ENCODE data around the gene IFRD2. TPM values are rescaled to one million over a fixed set of nuclear protein-coding genes. Genes with fewer than 3 reads are reported as not detected.
A peak's percentile ranks its signal among the peaks of the same experiment; 100 is the strongest.

IFRD2 gene
- total and polyA plus RNA-seq, 3 experiments from 2014 or later = 66.8 to 192 (median 191) TPM

- POLR2A ChIA-PET = interaction anchor here (0.5 to 2.2 kb wide), 9 partner anchors 17 to 65 kb away, joined by 3 to 31 read pairs (median 7); partner anchors contain the start of genes CYB561D2, NPRL2, RASSF1 and TUSC2
- peak overlapping the region; percentile 96 for H3K27ac ChIP-seq (ENCODE audit: low read depth, low read length)
- H3K4me3 ChIP-seq (ENCODE audit: low read length) = peak overlapping the region; percentile 68
- no peaks in the 10 kb centered on the region for H3K9me3 ChIP-seq (ENCODE audit: low read length)
- H3K9me3 Mint-ChIP-seq = no peaks in the 10 kb centered on the region
- DNase-seq = no peak
- H3K36me3 ChIP-seq (ENCODE audit: insufficient read depth, low read length) = no peaks in the 10 kb centered on the region
- peaks cover 21 to 54% (median 22%) of the 10 kb centered on the region in 3 donors for H3K4me1 Mint-ChIP-seq
- CTCF ChIA-PET = interaction anchor here (0.5 to 3.0 kb wide), 13 partner anchors 9 to 108 kb away, joined by 3 to 16 read pairs (median 9); partner anchors contain the start of genes CYB561D2, HYAL2 and NPRL2
- peak overlapping the region; percentile 97 to 100 (median 99) for H3K27ac Mint-ChIP-seq
- H3K27me3 ChIP-seq (ENCODE audit: insufficient read depth, low read length, poor library complexity, severe bottlenecking) = no peaks in the 10 kb centered on the region
- peaks cover 0 to 14% (median 0%) of the 10 kb centered on the region in 3 donors for H3K36me3 Mint-ChIP-seq
- peaks cover 0 to 3% of the 10 kb centered on the region in 2 donors for H3K27me3 Mint-ChIP-seq
- peak overlapping the region; percentile 93 to 98 (median 95) for H3K4me3 Mint-ChIP-seq
- peaks cover 25% of the 10 kb centered on the region for H3K4me1 ChIP-seq (ENCODE audit: insufficient read depth, low read length)
Observed at GRCh38 chr3:50299929-50300680, 7.9 kb upstream of the IFRD2 start.

GRCh38 chr3:50299638-50299928, 7.4 kb upstream of the IFRD2 start:
- peak overlapping the region; percentile 96 for H3K27ac ChIP-seq (ENCODE audit: low read depth, low read length)
- Mint-ChIP-seq H3K9me3 (no peaks in the 10 kb centered on the region), H3K36me3 (peaks cover 0 to 14% (median 0%) of the 10 kb centered on the region in 3 donors), H3K4me1 (peaks cover 21 to 51% (median 22%) of the 10 kb centered on the region in 3 donors), H3K4me3 (peak overlapping the region; percentile 93 to 98 (median 95)), H3K27ac (peak overlapping the region; percentile 97 to 100 (median 99)), H3K27me3 (no peaks in the 10 kb centered on the region)
- H3K9me3 ChIP-seq (ENCODE audit: low read length) = no peaks in the 10 kb centered on the region
- no peaks in the 10 kb centered on the region for H3K36me3 ChIP-seq (ENCODE audit: insufficient read depth, low read length)
- ChIA-PET POLR2A (interaction anchor here (0.5 to 2.2 kb wide), 10 partner anchors 18 to 65 kb away, joined by 3 to 31 read pairs (median 6); partner anchors contain the start of genes CYB561D2, NPRL2, RASSF1 and TUSC2), CTCF (interaction anchor here (0.5 to 3.0 kb wide), 14 partner anchors 9 to 108 kb away, joined by 3 to 16 read pairs (median 8); partner anchors contain the start of genes CYB561D2, HYAL2 and NPRL2)
- H3K4me3 ChIP-seq (ENCODE audit: low read length) = peak overlapping the region; percentile 68
- peaks cover 25% of the 10 kb centered on the region for H3K4me1 ChIP-seq (ENCODE audit: insufficient read depth, low read length)
- no peaks in the 10 kb centered on the region for H3K27me3 ChIP-seq (ENCODE audit: insufficient read depth, low read length, poor library complexity, severe bottlenecking)
- no peak for DNase-seq

- H3K27me3 Mint-ChIP-seq = no peaks in the 10 kb centered on the region
- Histone ChIP-seq H3K27me3 (ENCODE audit: insufficient read depth, low read length, poor library complexity, severe bottlenecking) (no peaks in the 10 kb centered on the region), H3K4me1 (ENCODE audit: insufficient read depth, low read length) (peaks cover 25% of the 10 kb centered on the region), H3K36me3 (ENCODE audit: insufficient read depth, low read length) (no peaks in the 10 kb centered on the region), H3K4me3 (ENCODE audit: low read length) (peak within 1 kb of the TSS; percentile 89), H3K27ac (ENCODE audit: low read depth, low read length) (peak within 1 kb of the TSS; percentile 96), H3K9me3 (ENCODE audit: low read length) (no peaks in the 10 kb centered on the region)
- DNase-seq = peak; percentile 98 to 100 (median 99)
- no peaks in the 10 kb centered on the region for H3K9me3 Mint-ChIP-seq
- CTCF ChIA-PET = interaction anchor here (0.5 to 3.0 kb wide), 17 partner anchors 10 to 107 kb away, joined by 3 to 16 read pairs (median 5); partner anchors contain the start of genes CYB561D2, HYAL2 and NPRL2
- POLR2A ChIA-PET = interaction anchor here (0.5 to 2.2 kb wide), 14 partner anchors 18 to 1084 kb away, joined by 3 to 31 read pairs (median 4); partner anchors contain the start of genes CYB561D2, NPRL2, RASSF1 and TUSC2
- peak within 1 kb of the TSS; percentile 93 to 98 (median 95) for H3K4me3 Mint-ChIP-seq
- H3K36me3 Mint-ChIP-seq = peaks cover 0 to 14% (median 0%) of the 10 kb centered on the region in 3 donors
- H3K4me1 Mint-ChIP-seq = peaks cover 21 to 50% (median 22%) of the 10 kb centered on the region in 3 donors
- peak within 1 kb of the TSS; percentile 97 to 100 (median 99) for H3K27ac Mint-ChIP-seq
Observed at GRCh38 chr3:50298836-50299637, 6.8 kb upstream of the IFRD2 start, which contains the start of the genes HYAL3 and NAA80. TSS of gene HYAL3 (minus strand) at chr3:50299405. CDS start at chr3:50295602, 3,803 bp downstream. TSS of gene NAA80 (minus strand) at chr3:50299405. CDS start at chr3:50297463, 1,942 bp downstream.

GRCh38 chr3:50297896-50298725, 5.9 kb upstream of the IFRD2 start:
- peak overlapping the region; percentile 93 to 100 (median 99) for H3K27ac Mint-ChIP-seq
- no peak for DNase-seq
- H3K27ac ChIP-seq (ENCODE audit: low read depth, low read length) = peak overlapping the region; percentile 96

GRCh38 chr3:50297384-50297775, 5.2 kb upstream of the IFRD2 start:
- no peaks in the 10 kb centered on the region for H3K27me3 ChIP-seq (ENCODE audit: insufficient read depth, low read length, poor library complexity, severe bottlenecking)
- Mint-ChIP-seq H3K4me3 (peak overlapping the region in 5 of 7 donors; percentile 93 to 98 (median 95)), H3K27me3 (no peaks in the 10 kb centered on the region), H3K4me1 (peaks cover 28 to 57% (median 29%) of the 10 kb centered on the region in 3 donors), H3K9me3 (no peaks in the 10 kb centered on the region), H3K27ac (peak overlapping the region in 7 of 8 donors; percentile 69 to 100 (median 99)), H3K36me3 (peaks cover 0 to 15% (median 0%) of the 10 kb centered on the region in 3 donors)
- no peak overlapping the region for H3K27ac ChIP-seq (ENCODE audit: low read depth, low read length)
- peaks cover 31% of the 10 kb centered on the region for H3K4me1 ChIP-seq (ENCODE audit: insufficient read depth, low read length)
- ChIA-PET CTCF (interaction anchor here (0.9 to 3.0 kb wide), 5 partner anchors 13 to 52 kb away, joined by 3 to 13 read pairs (median 9); partner anchors contain the start of genes CYB561D2 and NPRL2), POLR2A (no interaction called here)
- H3K36me3 ChIP-seq (ENCODE audit: insufficient read depth, low read length) = no peaks in the 10 kb centered on the region
- no peak overlapping the region for H3K4me3 ChIP-seq (ENCODE audit: low read length)
- no peak for DNase-seq
- H3K9me3 ChIP-seq (ENCODE audit: low read length) = no peaks in the 10 kb centered on the region

More at GRCh38 chr3:50297896-50298725, 5.9 kb upstream of the IFRD2 start:
- no peaks in the 10 kb centered on the region for H3K9me3 ChIP-seq (ENCODE audit: low read length)
- no peaks in the 10 kb centered on the region for H3K27me3 ChIP-seq (ENCODE audit: insufficient read depth, low read length, poor library complexity, severe bottlenecking)
- CTCF ChIA-PET = interaction anchor here (0.9 to 3.0 kb wide), 14 partner anchors 14 to 106 kb away, joined by 3 to 16 read pairs (median 6); partner anchors contain the start of genes CYB561D2, HYAL2 and NPRL2
- H3K36me3 ChIP-seq (ENCODE audit: insufficient read depth, low read length) = no peaks in the 10 kb centered on the region
- peaks cover 0 to 14% (median 0%) of the 10 kb centered on the region in 3 donors for H3K36me3 Mint-ChIP-seq
- H3K4me3 Mint-ChIP-seq = peak overlapping the region; percentile 93 to 98 (median 95)
- peaks cover 25% of the 10 kb centered on the region for H3K4me1 ChIP-seq (ENCODE audit: insufficient read depth, low read length)
- H3K4me3 ChIP-seq (ENCODE audit: low read length) = peak overlapping the region; percentile 89
- H3K27me3 Mint-ChIP-seq = no peaks in the 10 kb centered on the region
- H3K4me1 Mint-ChIP-seq = peaks cover 21 to 50% (median 22%) of the 10 kb centered on the region in 3 donors
- POLR2A ChIA-PET = interaction anchor here (0.9 to 2.2 kb wide), 6 partner anchors 19 to 61 kb away, joined by 4 to 31 read pairs (median 10); partner anchors contain the start of genes CYB561D2, NPRL2, RASSF1 and TUSC2
- no peaks in the 10 kb centered on the region for H3K9me3 Mint-ChIP-seq

- H3K27ac ChIP-seq (ENCODE audit: low read depth, low read length) = no peak overlapping the region
- Mint-ChIP-seq H3K27me3 (no peaks in the 10 kb centered on the region), H3K27ac (peak overlapping the region; percentile 56 to 100 (median 93)), H3K9me3 (no peaks in the 10 kb centered on the region), H3K36me3 (peaks cover 0 to 17% (median 0%) of the 10 kb centered on the region in 3 donors), H3K4me1 (peaks cover 30 to 57% (median 31%) of the 10 kb centered on the region in 3 donors), H3K4me3 (peak overlapping the region in 2 of 7 donors; percentile 41 to 93)
- H3K36me3 ChIP-seq (ENCODE audit: insufficient read depth, low read length) = no peaks in the 10 kb centered on the region
- H3K27me3 ChIP-seq (ENCODE audit: insufficient read depth, low read length, poor library complexity, severe bottlenecking) = no peaks in the 10 kb centered on the region
- peaks cover 31% of the 10 kb centered on the region for H3K4me1 ChIP-seq (ENCODE audit: insufficient read depth, low read length)
- no peak for DNase-seq
- H3K9me3 ChIP-seq (ENCODE audit: low read length) = no peaks in the 10 kb centered on the region
- ChIA-PET CTCF (interaction anchor here (0.5 to 1.5 kb wide), 2 partner anchors 12 to 54 kb away, joined by 3 read pairs; partner anchors contain the start of genes CYB561D2 and NPRL2), POLR2A (no interaction called here)
- H3K4me3 ChIP-seq (ENCODE audit: low read length) = no peak overlapping the region
Observed at GRCh38 chr3:50296721-50297383, 4.6 kb upstream of the IFRD2 start.

Measured in CD8-positive, alpha-beta memory T cell (primary cell).